DMS114 treated with DMSO at 0.1 percent for 48 hours (cell line): ENCODE results near the gene GOLGA6L1.
"Not testable (repeated sequence)": the region's sequence is repeated elsewhere in the genome, so short reads cannot be mapped to it uniquely, and the experiment has no call there.

Experiments
- DNase-seq: peaks from one replicate; lab custom pipeline; 2025; ENCODE audit not compliant: unreplicated experiment; lab: John Stamatoyannopoulos, UW

GOLGA6L1 gene

GRCh38 chr15:23136722-23137121, at the start of gene GOLGA6L1:
Gene GOLGA6L1 (minus strand): TSS chr15:23136822. CDS start chr15:23136731, 91 bp downstream.
- DNase-seq, result not testable (repeated sequence)

GRCh38 chr15:23181201-23181600, 44.6 kb upstream of the GOLGA6L1 start:
- not testable (repeated sequence) for DNase-seq

- not testable (repeated sequence) for DNase-seq
Measured at GRCh38 chr15:23180547-23180927, 43.9 kb upstream of the GOLGA6L1 start.

GRCh38 chr15:23179768-23180546, 43.3 kb upstream of the GOLGA6L1 start:
- not testable (repeated sequence) for DNase-seq

- not testable (repeated sequence) for DNase-seq
Measured at GRCh38 chr15:23176683-23177082, 40.1 kb upstream of the GOLGA6L1 start.

GRCh38 chr15:23175606-23176005, 39.0 kb upstream of the GOLGA6L1 start:
- not testable (repeated sequence) for DNase-seq

- DNase-seq, result not testable (repeated sequence)
Measured at GRCh38 chr15:23174609-23175140, 38.1 kb upstream of the GOLGA6L1 start.

GRCh38 chr15:23132787-23133186, 3.8 kb downstream of the GOLGA6L1 start:
- DNase-seq, result not testable (repeated sequence)

GRCh38 chr15:23118208-23118607, 18.4 kb downstream of the GOLGA6L1 start:
- no peak for DNase-seq

GRCh38 chr15:23095796-23096195, 40.8 kb downstream of the GOLGA6L1 start:
- no peak for DNase-seq

GRCh38 chr15:23083115-23083514, 53.5 kb downstream of the GOLGA6L1 start:
- DNase-seq, result no peak

- DNase-seq, result not testable (repeated sequence)
Measured at GRCh38 chr15:23081996-23082737, 54.5 kb downstream of the GOLGA6L1 start.

- no peak for DNase-seq
Measured at GRCh38 chr15:23081271-23081670, 55.4 kb downstream of the GOLGA6L1 start.

- DNase-seq, result no peak
Measured at GRCh38 chr15:23079766-23080165, 56.9 kb downstream of the GOLGA6L1 start.
